ENCODE data around the gene TXNDC16.

Gene TXNDC16

DNA sequence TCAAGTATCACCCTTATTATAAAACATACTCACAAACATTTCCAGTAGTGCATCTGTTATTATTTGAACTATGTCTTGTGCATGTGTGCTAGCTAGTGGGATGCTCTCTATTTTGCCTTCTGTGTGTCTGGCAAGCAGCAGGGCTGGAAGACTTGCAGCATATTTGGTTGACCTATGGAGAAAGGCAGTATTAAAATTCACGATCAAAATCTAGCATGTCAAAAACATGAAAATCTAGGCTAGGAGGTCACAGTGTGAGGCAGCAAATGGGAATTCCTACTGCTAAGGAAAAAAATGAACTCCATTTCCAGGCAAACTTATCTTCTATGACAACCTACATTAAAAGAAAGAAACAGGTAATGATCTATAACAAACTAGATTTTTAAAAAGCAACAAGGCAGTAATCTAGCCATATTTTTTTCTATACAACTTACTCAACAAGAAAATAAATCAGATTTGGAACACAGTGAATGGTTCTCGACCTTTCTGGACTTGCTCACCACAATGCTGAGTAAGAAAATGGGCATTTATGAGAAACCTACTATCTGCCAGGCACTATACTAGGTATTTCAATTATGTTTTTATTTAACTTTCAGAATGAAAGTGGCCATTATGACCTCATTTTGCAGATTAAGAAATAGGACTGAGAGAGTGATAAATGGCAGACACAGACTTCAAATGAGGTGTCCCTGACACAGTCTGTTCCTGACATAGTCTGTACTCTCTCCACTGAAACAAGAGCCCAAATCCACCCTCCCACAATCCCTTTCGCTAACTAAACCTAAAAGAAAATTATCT, 96.8 kb downstream of the TXNDC16 start:
- DNase-seq (ENCODE audit: low read depth) = no peak

- DNase-seq (ENCODE audit: low read depth) = no peak
Observed at GRCh38 chr14:52447236-52447635, 105.1 kb downstream of the TXNDC16 start.

GRCh38 chr14:52446355-52446754, 106.0 kb downstream of the TXNDC16 start:
- DNase-seq (ENCODE audit: low read depth) = no peak

- no peak for DNase-seq (ENCODE audit: low read depth)
Observed at GRCh38 chr14:52443506-52443905, 108.8 kb downstream of the TXNDC16 start.

GRCh38 chr14:52442602-52443001, 109.7 kb downstream of the TXNDC16 start:
- no peak for DNase-seq (ENCODE audit: low read depth)

- no peak for DNase-seq (ENCODE audit: low read depth)
Observed at GRCh38 chr14:52442166-52442565, 110.1 kb downstream of the TXNDC16 start.

DNA sequence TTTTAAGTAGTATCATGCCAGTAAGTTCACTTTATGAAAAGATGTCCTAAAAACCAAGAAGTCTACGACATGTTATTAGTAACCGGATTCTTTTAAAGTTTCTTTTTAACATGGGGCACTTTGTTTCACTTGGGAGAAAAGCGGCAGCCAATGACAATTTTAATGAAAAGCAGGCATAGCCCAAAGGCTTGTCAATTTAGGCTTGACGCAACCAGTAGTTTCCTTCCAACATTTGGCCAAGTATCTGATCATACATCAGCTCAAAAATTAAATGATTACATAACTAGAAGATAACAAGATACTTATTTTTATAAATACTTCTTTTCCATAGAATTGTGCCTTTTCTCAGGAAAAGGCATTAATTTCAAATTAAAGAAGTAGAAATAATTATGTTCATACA, 112.8 kb downstream of the TXNDC16 start:
- no peak for DNase-seq (ENCODE audit: low read depth)

DNA sequence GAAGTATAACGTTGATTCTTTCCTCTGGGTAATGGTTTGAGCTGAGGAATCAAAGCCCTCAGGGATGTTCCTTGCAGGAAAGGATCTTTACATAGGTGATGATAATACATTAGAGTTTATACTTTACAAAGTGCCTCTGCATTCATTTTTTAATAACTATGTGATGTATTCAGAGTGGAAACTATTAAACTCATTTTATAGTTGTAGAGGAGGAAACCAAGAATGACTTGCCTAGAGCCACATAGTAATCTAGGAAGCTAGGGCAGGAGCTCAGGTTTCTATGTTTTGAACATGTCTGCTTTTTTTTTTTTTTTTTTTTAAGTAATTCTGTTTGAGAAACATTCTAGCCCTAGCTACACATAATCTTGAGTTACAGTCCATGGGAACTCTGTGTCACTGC, 117.3 kb downstream of the TXNDC16 start:
- no peak for DNase-seq (ENCODE audit: low read depth)

- DNase-seq (ENCODE audit: low read depth) = no peak
Observed at GRCh38 chr14:52430474-52430873, 121.8 kb downstream of the TXNDC16 start.

GRCh38 chr14:52429451-52429850, 122.9 kb downstream of the TXNDC16 start:
- no peak for DNase-seq (ENCODE audit: low read depth)

- no peak for DNase-seq (ENCODE audit: low read depth)
Observed at GRCh38 chr14:52427460-52427859, 124.8 kb downstream of the TXNDC16 start.

DNA sequence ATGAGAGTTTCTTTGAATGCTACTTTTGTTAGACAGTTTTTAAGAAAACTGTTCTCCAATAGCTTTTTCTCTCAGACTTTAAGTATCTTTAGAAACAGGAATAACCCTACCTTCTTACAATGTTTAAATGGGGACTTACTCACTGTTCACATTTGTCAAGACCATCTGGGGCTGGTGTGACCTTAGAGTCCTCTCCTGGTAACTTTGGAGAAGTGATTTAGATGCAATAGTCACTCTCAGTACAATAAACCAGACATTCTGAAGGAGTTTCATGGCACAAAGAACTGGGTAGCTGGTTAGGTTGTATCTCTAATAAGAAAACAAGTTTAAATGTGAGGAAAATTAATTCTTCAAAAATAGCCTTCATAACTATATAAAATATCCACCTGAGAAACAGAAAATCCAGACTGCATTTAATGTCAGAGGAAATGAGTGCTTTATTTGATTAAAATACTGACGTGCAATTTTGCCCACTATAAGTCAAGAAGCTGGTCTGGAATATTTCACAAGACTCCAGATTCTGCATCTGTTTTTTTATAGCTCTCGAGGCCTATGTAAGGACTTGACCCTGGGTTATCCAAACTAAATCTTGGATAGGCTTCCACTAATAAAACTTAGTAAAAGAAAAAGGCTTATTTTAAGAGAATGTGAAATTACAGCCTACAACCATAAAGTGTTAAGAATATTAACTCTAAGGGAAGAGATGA, 129.5 kb downstream of the TXNDC16 start:
- DNase-seq (ENCODE audit: low read depth) = no peak

DNA sequence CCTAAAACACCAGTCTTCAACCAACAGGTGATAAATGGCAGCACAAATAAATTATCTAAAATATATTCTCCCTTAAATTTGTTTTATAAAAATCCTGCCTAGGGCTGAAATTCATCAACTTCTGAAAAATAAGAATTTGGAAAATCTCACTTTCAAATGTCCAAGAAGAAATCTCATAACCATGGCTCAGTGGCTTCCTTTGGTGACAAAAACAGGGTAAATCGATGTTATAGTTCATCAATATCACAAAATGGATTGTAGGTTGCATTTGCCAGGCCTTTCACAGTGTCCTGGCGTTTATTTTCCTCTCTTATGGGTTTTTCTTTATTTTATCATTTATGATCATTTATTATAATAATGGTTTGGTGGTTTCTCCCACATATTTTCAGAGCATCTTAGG, 135.2 kb downstream of the TXNDC16 start:
- no peak for DNase-seq (ENCODE audit: low read depth)

DNA sequence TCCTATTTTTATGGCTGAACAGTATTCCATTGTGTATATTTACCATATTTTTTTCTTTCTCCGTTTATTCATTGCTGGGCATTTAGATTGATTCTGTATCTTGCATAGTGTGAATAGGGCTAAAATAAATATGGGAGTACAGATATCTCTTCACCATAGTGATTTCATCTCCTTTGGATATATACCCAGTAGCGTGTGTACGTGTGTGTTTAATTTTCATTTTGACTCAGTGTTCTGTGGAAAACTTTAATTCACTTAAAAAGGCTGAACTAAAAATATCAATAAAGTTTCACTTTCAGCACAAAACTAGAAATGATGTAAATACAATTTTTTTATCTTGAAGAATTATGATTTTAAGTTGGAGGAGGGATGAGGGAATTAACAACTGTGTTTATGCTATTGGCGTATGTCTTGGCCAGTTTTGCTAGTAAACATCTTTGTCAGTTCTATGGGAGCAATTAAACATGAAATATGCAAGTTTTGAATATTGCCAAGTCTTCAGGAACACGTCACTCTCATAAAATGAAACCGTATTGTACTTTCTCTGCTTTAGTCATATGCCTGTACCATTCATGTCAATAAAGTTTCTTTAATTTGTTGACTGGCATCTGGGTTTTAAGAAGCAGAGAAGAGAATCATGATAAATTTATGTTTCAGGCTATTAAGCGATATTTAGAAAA, 138.4 kb downstream of the TXNDC16 start:
- DNase-seq (ENCODE audit: low read depth) = no peak

GRCh38 chr14:52412426-52412825, 139.9 kb downstream of the TXNDC16 start:
- no peak for DNase-seq (ENCODE audit: low read depth)

DNA sequence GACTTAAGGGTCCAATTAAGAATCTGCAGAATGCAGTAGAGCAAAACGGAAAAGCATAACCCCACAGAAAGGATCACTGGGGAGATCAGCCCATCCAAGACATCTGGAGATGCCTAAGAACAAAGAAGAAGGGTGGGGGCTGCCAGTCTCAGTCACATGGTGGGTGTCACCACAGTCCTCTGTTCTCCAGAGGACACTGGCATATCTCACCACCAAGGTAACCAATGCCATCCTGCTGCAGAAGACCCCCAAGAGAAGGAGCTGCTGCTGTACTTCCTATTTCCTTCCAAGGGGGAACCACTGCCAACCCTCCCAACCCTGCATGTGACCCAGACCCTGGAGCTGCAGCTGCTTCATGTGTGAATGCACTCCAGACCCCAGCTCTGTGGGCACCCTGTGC, 147.0 kb downstream of the TXNDC16 start:
- no peak for DNase-seq (ENCODE audit: low read depth)

DNA sequence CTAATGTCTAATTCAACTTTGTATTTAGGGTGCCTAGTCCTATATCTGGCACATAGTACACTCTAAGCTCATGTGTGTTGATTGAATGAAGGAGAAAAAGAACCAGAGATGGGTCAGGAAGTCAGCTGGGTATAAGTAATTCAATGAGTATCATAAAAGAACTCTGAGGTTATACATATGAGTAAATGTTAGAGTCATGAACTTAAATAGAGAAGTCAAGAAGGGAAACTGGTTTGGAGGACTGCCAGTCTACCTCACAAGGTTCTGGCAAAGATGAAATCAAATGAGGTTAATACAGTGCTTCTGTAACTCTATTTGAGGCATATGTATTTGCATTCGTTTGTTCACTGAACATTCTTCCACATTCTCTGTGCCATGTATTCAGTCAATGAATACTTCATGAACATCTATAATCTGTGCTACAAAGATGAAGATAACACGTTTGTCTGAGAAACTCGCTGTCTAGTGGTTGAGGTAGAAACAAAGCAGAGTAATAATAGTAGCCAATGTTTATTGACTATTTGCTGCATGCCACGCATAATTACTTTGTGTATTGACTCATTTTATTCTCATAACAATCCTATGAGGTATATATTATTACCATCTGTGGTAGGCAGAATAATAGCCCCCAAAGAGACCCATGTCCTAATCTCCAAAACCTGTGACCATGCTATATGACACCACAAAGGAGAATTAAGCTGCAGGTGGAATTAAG, 149.3 kb downstream of the TXNDC16 start:
- peak; percentile 24 for DNase-seq (ENCODE audit: low read depth)

GRCh38 chr14:52400846-52401245, 151.5 kb downstream of the TXNDC16 start:
- no peak for DNase-seq (ENCODE audit: low read depth)

GRCh38 chr14:52399921-52400595, 152.2 kb downstream of the TXNDC16 start:
- DNase-seq (ENCODE audit: low read depth) = no peak

DNA sequence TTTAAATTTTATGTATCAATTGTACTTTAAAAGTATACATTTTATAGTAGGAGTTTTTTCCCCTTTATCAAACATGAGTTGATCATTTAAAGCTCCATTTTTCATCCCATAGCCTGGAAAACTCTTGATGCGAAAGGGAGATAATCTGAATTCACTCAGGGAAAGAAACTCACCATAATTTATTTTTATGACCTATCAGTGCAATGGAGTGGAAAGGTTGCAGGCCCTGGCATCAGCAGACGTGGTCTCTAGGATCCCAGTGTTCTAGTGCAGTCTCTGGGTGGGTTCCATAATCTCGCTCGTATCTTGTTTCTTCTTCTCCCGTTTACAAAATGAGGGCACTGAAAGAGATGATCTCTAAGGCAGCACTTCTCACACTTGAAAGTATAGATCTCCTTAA, 153.2 kb downstream of the TXNDC16 start:
- no peak for DNase-seq (ENCODE audit: low read depth)

GRCh38 chr14:52397844-52398243, 154.5 kb downstream of the TXNDC16 start:
- DNase-seq (ENCODE audit: low read depth) = no peak

DNA sequence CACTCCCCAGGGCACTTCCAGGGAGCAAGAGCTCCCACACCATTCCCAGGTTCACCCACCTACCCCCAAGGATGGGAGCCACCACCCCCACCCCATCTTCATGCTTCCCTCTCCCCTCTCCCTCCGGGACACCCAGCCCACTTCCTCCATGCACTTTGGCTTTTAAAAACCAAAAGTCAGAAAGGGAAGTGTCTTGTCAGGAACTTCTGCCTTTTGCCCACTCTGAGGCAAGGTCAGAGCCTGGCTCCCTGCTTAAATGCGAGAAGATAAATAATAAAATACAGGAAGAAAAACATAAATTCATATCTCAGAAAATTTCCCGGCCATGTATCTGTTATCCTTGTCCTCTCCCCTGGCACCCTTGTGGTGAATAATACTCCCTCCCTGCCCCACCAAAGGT, 156.6 kb downstream of the TXNDC16 start:
- no peak for DNase-seq (ENCODE audit: low read depth)
